Measurements from ENCODE around the gene ACTN1.

ACTN1 gene

GRCh38 chr14:68925373-68925772 lies 53.7 kb downstream of the ACTN1 start:
- in situ Hi-C loops (cut with MboI; ENCODE audit: low pct_unique_long_range_greater_than_20kb, low sequenced_read_pairs, unreplicated experiment) = no loop called here
- no peak for DNase-seq (ENCODE audit: low spot score)
- no peak for TF ChIP-seq CTCF (IDR thresholded peaks at IDR 0.05; ENCODE audit: extremely low read depth, insufficient read depth, missing control alignments)

- DNase-seq (ENCODE audit: low spot score) = no peak
- TF ChIP-seq CTCF (IDR thresholded peaks at IDR 0.05; ENCODE audit: extremely low read depth, insufficient read depth, missing control alignments) = no peak
- in situ Hi-C loops (cut with MboI; ENCODE audit: low pct_unique_long_range_greater_than_20kb, low sequenced_read_pairs, unreplicated experiment) = loop anchor here (25.0 kb wide), 1 partner anchor 163 kb away; no protein-coding TSS in a partner anchor
Measured at GRCh38 chr14:68924186-68925158, 54.6 kb downstream of the ACTN1 start.

GRCh38 chr14:68922886-68923285 lies 56.2 kb downstream of the ACTN1 start:
- in situ Hi-C loops (cut with MboI; ENCODE audit: low pct_unique_long_range_greater_than_20kb, low sequenced_read_pairs, unreplicated experiment) = loop anchor here (25.0 kb wide), 1 partner anchor 164 kb away; no protein-coding TSS in a partner anchor
- no peak for DNase-seq (ENCODE audit: low spot score)
- TF ChIP-seq CTCF (IDR thresholded peaks at IDR 0.05; ENCODE audit: extremely low read depth, insufficient read depth, missing control alignments) = no peak

GRCh38 chr14:68922201-68922621 lies 56.9 kb downstream of the ACTN1 start:
- in situ Hi-C loops (cut with MboI; ENCODE audit: low pct_unique_long_range_greater_than_20kb, low sequenced_read_pairs, unreplicated experiment) = loop anchor here (25.0 kb wide), 1 partner anchor 165 kb away; no protein-coding TSS in a partner anchor
- DNase-seq (ENCODE audit: low spot score) = no peak
- no peak for TF ChIP-seq CTCF (IDR thresholded peaks at IDR 0.05; ENCODE audit: extremely low read depth, insufficient read depth, missing control alignments)

GRCh38 chr14:68921666-68922065 lies 57.4 kb downstream of the ACTN1 start:
- no peak for TF ChIP-seq CTCF (IDR thresholded peaks at IDR 0.05; ENCODE audit: extremely low read depth, insufficient read depth, missing control alignments)
- in situ Hi-C loops (cut with MboI; ENCODE audit: low pct_unique_long_range_greater_than_20kb, low sequenced_read_pairs, unreplicated experiment) = loop anchor here (25.0 kb wide), 1 partner anchor 166 kb away; no protein-coding TSS in a partner anchor
- no peak for DNase-seq (ENCODE audit: low spot score)

GRCh38 chr14:68921049-68921448 lies 58.1 kb downstream of the ACTN1 start:
- DNase-seq (ENCODE audit: low spot score) = no peak
- TF ChIP-seq CTCF (IDR thresholded peaks at IDR 0.05; ENCODE audit: extremely low read depth, insufficient read depth, missing control alignments) = no peak
- in situ Hi-C loops (cut with MboI; ENCODE audit: low pct_unique_long_range_greater_than_20kb, low sequenced_read_pairs, unreplicated experiment) = loop anchor here (25.0 kb wide), 1 partner anchor 166 kb away; no protein-coding TSS in a partner anchor

All from GM13977 (cell line).